ENCODE results near the gene NLRC4. TPM values are rescaled to one million over a fixed set of nuclear protein-coding genes. Genes with fewer than 3 reads are reported as not detected.

The NLRC4 gene
- total and polyA plus RNA-seq, 10 of the 15 experiments (the other 5 are each of a cell fraction or from before 2014, with no cell fraction given), result 0.01 to 0.58 (median 0.40) TPM

GRCh38 chr2:32210767-32211408, 53.8 kb downstream of the NLRC4 start:
- FAIRE-seq, result no peak
- Histone ChIP-seq H3K36me3 (ENCODE audit: control insufficient read depth in 2 of 2, insufficient read depth in 2 of 2, low read length in 1 of 2) (no peaks in the 10 kb centered on the region; a peak in 1 of 4 replicates), H3K27ac (ENCODE audit: control insufficient read depth, insufficient read depth) (no peak overlapping the region), H3K4me2 (ENCODE audit: control insufficient read depth, insufficient read depth) (no peak overlapping the region), H3K4me1 (ENCODE audit: control insufficient read depth, insufficient read depth, low read length) (no peaks in the 10 kb centered on the region), H3K79me2 (ENCODE audit: control insufficient read depth, insufficient read depth, low read length) (no peaks in the 10 kb centered on the region), H3K27me3 (replicated peaks in 1 of 2; ENCODE audit: control insufficient read depth in 2 of 2, insufficient read depth in 2 of 2, low read length in 1 of 2) (no peaks in the 10 kb centered on the region), H4K20me1 (ENCODE audit: control insufficient read depth, insufficient read depth) (no peaks in the 10 kb centered on the region), H3K9ac (ENCODE audit: control insufficient read depth, insufficient read depth, low read length) (no peak overlapping the region), H3K4me3 (no peak overlapping the region), H3K9me3 (replicated peaks; ENCODE audit: control insufficient read depth, insufficient read depth, low read length) (no peaks in the 10 kb centered on the region), H2AFZ (ENCODE audit: control insufficient read depth, low read depth, low read length) (no peak overlapping the region)
- no peak for DNase-seq (ENCODE audit: low read depth, low spot score)
- no peak for ATAC-seq
- ChIA-PET POLR2A (no interaction called here), CTCF (no interaction called here), RAD21 (ENCODE audit: unreplicated experiment) (no interaction called here), SMC1A (ENCODE audit: uncharacterized antibody, unreplicated experiment) (interaction anchor here (0.6 to 1.2 kb wide), 2 partner anchors 54 to 289 kb away, joined by 3 to 4 read pairs; partner anchors contain the start of gene NLRC4)
- no TSS peak for BruUV-seq (replicated peaks)
- intact Hi-C loops (cut with micrococcal nuclease; ENCODE audit: unreplicated experiment) (no loop called here), in situ Hi-C loops (cut with MboI) (no loop called here)
- 83% methylated on average over 7 of the region's 7 CpGs for WGBS (ENCODE audit: insufficient coverage, insufficient replicate concordance, low lambda C conversion rate, missing lambda C conversion rate)
- TF ChIP-seq CEBPZ (IDR thresholded peaks at IDR 0.05; ENCODE audit: low read depth, low read length) (no peak), PAX8 (IDR thresholded peaks at IDR 0.05) (no peak), NFYA (IDR thresholded peaks at IDR 0.05; ENCODE audit: borderline replicate concordance, low read depth, low read length) (no peak), NFYB (IDR thresholded peaks at IDR 0.05; ENCODE audit: insufficient read depth, low read depth, low read length) (no peak), SMAD5 (IDR thresholded peaks at IDR 0.05; ENCODE audit: low read depth) (no peak), ETV6 (conservative IDR thresholded peaks at IDR 0.05 in 1 of 2, IDR thresholded peaks at IDR 0.05 in 1 of 2; ENCODE audit: borderline replicate concordance in 1 of 2, low read depth in 1 of 2) (no peak), CBX5 (IDR thresholded peaks at IDR 0.05; ENCODE audit: low read depth) (no peak), RCOR1 (conservative IDR thresholded peaks at IDR 0.05; ENCODE audit: low read depth, low read length) (no peak), TCF3 (IDR thresholded peaks at IDR 0.05; ENCODE audit: borderline replicate concordance, insufficient read depth, low read depth, low read length) (no peak), TARDBP (IDR thresholded peaks at IDR 0.05; ENCODE audit: borderline replicate concordance) (no peak), MTA3 (IDR thresholded peaks at IDR 0.05; ENCODE audit: borderline replicate concordance, low read length) (no peak), IKZF2 (IDR thresholded peaks at IDR 0.05) (no peak), ZNF622 (IDR thresholded peaks at IDR 0.05) (no peak), JUNB (IDR thresholded peaks at IDR 0.05) (no peak)
- TF ChIP-seq, protein P1, sequence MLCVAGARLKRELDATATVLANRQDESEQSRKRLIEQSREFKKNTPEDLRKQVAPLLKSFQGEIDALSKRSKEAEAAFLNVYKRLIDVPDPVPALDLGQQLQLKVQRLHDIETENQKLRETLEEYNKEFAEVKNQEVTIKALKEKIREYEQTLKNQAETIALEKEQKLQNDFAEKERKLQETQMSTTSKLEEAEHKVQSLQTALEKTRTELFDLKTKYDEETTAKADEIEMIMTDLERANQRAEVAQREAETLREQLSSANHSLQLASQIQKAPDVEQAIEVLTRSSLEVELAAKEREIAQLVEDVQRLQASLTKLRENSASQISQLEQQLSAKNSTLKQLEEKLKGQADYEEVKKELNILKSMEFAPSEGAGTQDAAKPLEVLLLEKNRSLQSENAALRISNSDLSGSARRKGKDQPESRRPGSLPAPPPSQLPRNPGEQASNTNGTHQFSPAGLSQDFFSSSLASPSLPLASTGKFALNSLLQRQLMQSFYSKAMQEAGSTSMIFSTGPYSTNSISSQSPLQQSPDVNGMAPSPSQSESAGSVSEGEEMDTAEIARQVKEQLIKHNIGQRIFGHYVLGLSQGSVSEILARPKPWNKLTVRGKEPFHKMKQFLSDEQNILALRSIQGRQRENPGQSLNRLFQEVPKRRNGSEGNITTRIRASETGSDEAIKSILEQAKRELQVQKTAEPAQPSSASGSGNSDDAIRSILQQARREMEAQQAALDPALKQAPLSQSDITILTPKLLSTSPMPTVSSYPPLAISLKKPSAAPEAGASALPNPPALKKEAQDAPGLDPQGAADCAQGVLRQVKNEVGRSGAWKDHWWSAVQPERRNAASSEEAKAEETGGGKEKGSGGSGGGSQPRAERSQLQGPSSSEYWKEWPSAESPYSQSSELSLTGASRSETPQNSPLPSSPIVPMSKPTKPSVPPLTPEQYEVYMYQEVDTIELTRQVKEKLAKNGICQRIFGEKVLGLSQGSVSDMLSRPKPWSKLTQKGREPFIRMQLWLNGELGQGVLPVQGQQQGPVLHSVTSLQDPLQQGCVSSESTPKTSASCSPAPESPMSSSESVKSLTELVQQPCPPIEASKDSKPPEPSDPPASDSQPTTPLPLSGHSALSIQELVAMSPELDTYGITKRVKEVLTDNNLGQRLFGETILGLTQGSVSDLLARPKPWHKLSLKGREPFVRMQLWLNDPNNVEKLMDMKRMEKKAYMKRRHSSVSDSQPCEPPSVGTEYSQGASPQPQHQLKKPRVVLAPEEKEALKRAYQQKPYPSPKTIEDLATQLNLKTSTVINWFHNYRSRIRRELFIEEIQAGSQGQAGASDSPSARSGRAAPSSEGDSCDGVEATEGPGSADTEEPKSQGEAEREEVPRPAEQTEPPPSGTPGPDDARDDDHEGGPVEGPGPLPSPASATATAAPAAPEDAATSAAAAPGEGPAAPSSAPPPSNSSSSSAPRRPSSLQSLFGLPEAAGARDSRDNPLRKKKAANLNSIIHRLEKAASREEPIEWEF (IDR thresholded peaks at IDR 0.05; ENCODE audit: insufficient replicate concordance, low read depth, low read length), result no peak
